Dendritic cell treated with granulocyte-macrophage colony-stimulating factor and Interleukin-4, amounts not matched to agents 40 ng/mL and 50 ng/mL, for 4 days (primary cell): ENCODE data around the gene AK8.

Experiments
- H3K27ac Mint-ChIP-seq: one replicate; pipeline ENCODE4 v1.8.0; 2022; ENCODE audit warnings: mild to moderate bottlenecking, mixed read lengths
- H3K27me3 Mint-ChIP-seq: one replicate; pipeline ENCODE4 v1.8.0; 2022; ENCODE audit warnings: mild to moderate bottlenecking, mixed read lengths
- H3K36me3 Mint-ChIP-seq: one replicate; pipeline ENCODE4 v1.8.0; 2022; ENCODE audit warnings: low read depth, mixed read lengths
- H3K4me1 Mint-ChIP-seq: one replicate; pipeline ENCODE4 v1.8.0; 2022; ENCODE audit warnings: low read depth, mixed read lengths
- H3K4me3 Mint-ChIP-seq: one replicate; pipeline ENCODE4 v1.8.0; 2022; ENCODE audit warnings: mild to moderate bottlenecking, moderate library complexity, mixed read lengths
- H3K9me3 Mint-ChIP-seq: one replicate; pipeline ENCODE4 v1.8.0; 2022; ENCODE audit warnings: mixed read lengths
- intact Hi-C: fragments of 100-400 bp; cut with micrococcal nuclease; formaldehyde crosslinking; loops from one replicate; pipeline ENCODE4 v1.15.0; 2022

AK8 gene

GRCh38 chr9:132702254-132702653 is 175.8 kb downstream of the AK8 start:
- H3K36me3 Mint-ChIP-seq, result no peaks in the 10 kb centered on the region
- intact Hi-C loops, result no loop called here
- no peak overlapping the region for H3K27ac Mint-ChIP-seq

GRCh38 chr9:132699956-132700355 is 178.1 kb downstream of the AK8 start:
- Mint-ChIP-seq H3K27ac (no peak overlapping the region), H3K9me3 (peaks cover 33% of the 10 kb centered on the region), H3K4me3 (no peak overlapping the region), H3K27me3 (peaks cover 6% of the 10 kb centered on the region), H3K4me1 (no peaks in the 10 kb centered on the region), H3K36me3 (no peaks in the 10 kb centered on the region)
- intact Hi-C loops, result loop anchor here (10.0 kb wide), 1 partner anchor 95 kb away; no protein-coding TSS in a partner anchor

More at GRCh38 chr9:132702254-132702653, 175.8 kb downstream of the AK8 start:
- Mint-ChIP-seq H3K4me3 (no peak overlapping the region), H3K9me3 (peaks cover 18% of the 10 kb centered on the region), H3K27me3 (peaks cover 8% of the 10 kb centered on the region), H3K4me1 (no peaks in the 10 kb centered on the region)

GRCh38 chr9:132698989-132699388 is 179.1 kb downstream of the AK8 start:
- peaks cover 4% of the 10 kb centered on the region for H3K27me3 Mint-ChIP-seq
- no peaks in the 10 kb centered on the region for H3K36me3 Mint-ChIP-seq
- intact Hi-C loops, result loop anchor here (10.0 kb wide), 1 partner anchor 96 kb away; no protein-coding TSS in a partner anchor
- peaks cover 33% of the 10 kb centered on the region for H3K9me3 Mint-ChIP-seq
- no peaks in the 10 kb centered on the region for H3K4me1 Mint-ChIP-seq
- H3K27ac Mint-ChIP-seq, result no peak overlapping the region
- H3K4me3 Mint-ChIP-seq, result no peak overlapping the region

- Mint-ChIP-seq H3K36me3 (peaks cover 6% of the 10 kb centered on the region), H3K4me1 (no peaks in the 10 kb centered on the region), H3K27me3 (peaks cover 2% of the 10 kb centered on the region), H3K4me3 (no peak overlapping the region), H3K27ac (no peak overlapping the region), H3K9me3 (peaks cover 33% of the 10 kb centered on the region)
- intact Hi-C loops, result loop anchor here (10.0 kb wide), 1 partner anchor 98 kb away; no protein-coding TSS in a partner anchor
Observed at GRCh38 chr9:132697230-132697629, 180.9 kb downstream of the AK8 start.

GRCh38 chr9:132694144-132694543 is 183.9 kb downstream of the AK8 start:
- Mint-ChIP-seq H3K36me3 (peaks cover 28% of the 10 kb centered on the region), H3K4me1 (peaks cover 6% of the 10 kb centered on the region), H3K4me3 (no peak overlapping the region), H3K27me3 (no peaks in the 10 kb centered on the region), H3K9me3 (peaks cover 33% of the 10 kb centered on the region), H3K27ac (no peak overlapping the region)
- intact Hi-C loops, result loop anchor here (10.0 kb wide), 1 partner anchor 101 kb away; no protein-coding TSS in a partner anchor

- Mint-ChIP-seq H3K4me3 (no peak overlapping the region), H3K27me3 (no peaks in the 10 kb centered on the region), H3K27ac (no peak overlapping the region), H3K4me1 (peaks cover 6% of the 10 kb centered on the region), H3K9me3 (no peaks in the 10 kb centered on the region), H3K36me3 (peaks cover 58% of the 10 kb centered on the region)
- intact Hi-C loops, result loop anchor here (10.0 kb wide), 1 partner anchor 104 kb away; no protein-coding TSS in a partner anchor
Observed at GRCh38 chr9:132690696-132691095, 187.4 kb downstream of the AK8 start.

GRCh38 chr9:132683873-132684272 is 194.2 kb downstream of the AK8 start:
- H3K36me3 Mint-ChIP-seq, result peaks cover 76% of the 10 kb centered on the region
- H3K4me1 Mint-ChIP-seq, result no peaks in the 10 kb centered on the region
- H3K27ac Mint-ChIP-seq, result no peak overlapping the region
- H3K4me3 Mint-ChIP-seq, result no peak overlapping the region
- no peaks in the 10 kb centered on the region for H3K27me3 Mint-ChIP-seq
- intact Hi-C loops, result no loop called here
- no peaks in the 10 kb centered on the region for H3K9me3 Mint-ChIP-seq

GRCh38 chr9:132681561-132681960 is 196.5 kb downstream of the AK8 start:
- Mint-ChIP-seq H3K4me1 (no peaks in the 10 kb centered on the region), H3K36me3 (peaks cover 78% of the 10 kb centered on the region), H3K27ac (no peak overlapping the region), H3K27me3 (no peaks in the 10 kb centered on the region), H3K4me3 (no peak overlapping the region), H3K9me3 (no peaks in the 10 kb centered on the region)
- intact Hi-C loops, result no loop called here

- no peak overlapping the region for H3K27ac Mint-ChIP-seq
- H3K4me1 Mint-ChIP-seq, result no peaks in the 10 kb centered on the region
- H3K36me3 Mint-ChIP-seq, result peaks cover 63% of the 10 kb centered on the region
- H3K9me3 Mint-ChIP-seq, result no peaks in the 10 kb centered on the region
- intact Hi-C loops, result no loop called here
- H3K4me3 Mint-ChIP-seq, result no peak overlapping the region
- H3K27me3 Mint-ChIP-seq, result no peaks in the 10 kb centered on the region
Observed at GRCh38 chr9:132679946-132680625, 198.0 kb downstream of the AK8 start.

GRCh38 chr9:132677976-132678375 is 200.1 kb downstream of the AK8 start:
- H3K4me3 Mint-ChIP-seq, result no peak overlapping the region
- H3K9me3 Mint-ChIP-seq, result no peaks in the 10 kb centered on the region
- peaks cover 44% of the 10 kb centered on the region for H3K36me3 Mint-ChIP-seq
- peaks cover 5% of the 10 kb centered on the region for H3K4me1 Mint-ChIP-seq
- H3K27me3 Mint-ChIP-seq, result no peaks in the 10 kb centered on the region
- intact Hi-C loops, result no loop called here
- H3K27ac Mint-ChIP-seq, result no peak overlapping the region
